ENCODE data around the gene GOLGA1. TPM values are rescaled to one million over a fixed set of nuclear protein-coding genes. Genes with fewer than 3 reads are reported as not detected.

GOLGA1 gene
- total RNA-seq, 1 experiment from 2014 or later = 18.9 TPM

DNA sequence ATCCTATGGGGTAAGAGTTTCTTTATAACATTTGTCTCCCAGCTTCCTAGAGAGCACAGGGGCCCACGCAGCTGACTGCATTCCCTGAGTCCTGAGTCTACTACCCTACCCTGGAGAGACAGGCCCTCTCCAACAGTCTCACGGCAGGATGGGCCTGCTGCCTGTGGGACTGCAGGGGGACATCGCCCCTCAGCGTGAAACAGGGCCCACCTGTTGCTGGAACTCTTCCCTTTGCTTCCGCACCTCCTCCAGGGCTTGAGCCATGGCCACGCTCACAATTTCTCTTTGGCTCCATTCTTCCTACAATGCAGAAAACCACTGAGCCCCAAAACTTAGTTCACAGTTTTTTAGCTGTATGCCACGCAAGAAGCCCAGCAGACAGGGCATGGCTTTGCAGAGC, 50.7 kb downstream of the GOLGA1 start:
- Mint-ChIP-seq H3K36me3 (ENCODE audit: insufficient read depth, unreplicated experiment) (peaks cover 29% of the 10 kb centered on the region), H3K27ac (ENCODE audit: unreplicated experiment) (no peak overlapping the region), H3K27me3 (ENCODE audit: insufficient read depth, unreplicated experiment) (no peaks in the 10 kb centered on the region), H3K4me1 (ENCODE audit: low read depth, unreplicated experiment) (no peaks in the 10 kb centered on the region), H3K9me3 (ENCODE audit: unreplicated experiment) (no peaks in the 10 kb centered on the region), H3K4me3 (ENCODE audit: unreplicated experiment) (no peak overlapping the region)
- ChIA-PET POLR2A (no interaction called here), CTCF (no interaction called here)
- Histone ChIP-seq H3K4me1 (no peaks in the 10 kb centered on the region), H3K4me3 (ENCODE audit: low read depth, low read length) (no peak overlapping the region), H3K27me3 (replicated peaks; ENCODE audit: control insufficient read depth, insufficient read depth, low read length) (no peaks in the 10 kb centered on the region), H3K9me3 (no peaks in the 10 kb centered on the region), H3K36me3 (ENCODE audit: control insufficient read depth, insufficient read depth, low read length) (no peaks in the 10 kb centered on the region)
- TF ChIP-seq, protein P1, sequence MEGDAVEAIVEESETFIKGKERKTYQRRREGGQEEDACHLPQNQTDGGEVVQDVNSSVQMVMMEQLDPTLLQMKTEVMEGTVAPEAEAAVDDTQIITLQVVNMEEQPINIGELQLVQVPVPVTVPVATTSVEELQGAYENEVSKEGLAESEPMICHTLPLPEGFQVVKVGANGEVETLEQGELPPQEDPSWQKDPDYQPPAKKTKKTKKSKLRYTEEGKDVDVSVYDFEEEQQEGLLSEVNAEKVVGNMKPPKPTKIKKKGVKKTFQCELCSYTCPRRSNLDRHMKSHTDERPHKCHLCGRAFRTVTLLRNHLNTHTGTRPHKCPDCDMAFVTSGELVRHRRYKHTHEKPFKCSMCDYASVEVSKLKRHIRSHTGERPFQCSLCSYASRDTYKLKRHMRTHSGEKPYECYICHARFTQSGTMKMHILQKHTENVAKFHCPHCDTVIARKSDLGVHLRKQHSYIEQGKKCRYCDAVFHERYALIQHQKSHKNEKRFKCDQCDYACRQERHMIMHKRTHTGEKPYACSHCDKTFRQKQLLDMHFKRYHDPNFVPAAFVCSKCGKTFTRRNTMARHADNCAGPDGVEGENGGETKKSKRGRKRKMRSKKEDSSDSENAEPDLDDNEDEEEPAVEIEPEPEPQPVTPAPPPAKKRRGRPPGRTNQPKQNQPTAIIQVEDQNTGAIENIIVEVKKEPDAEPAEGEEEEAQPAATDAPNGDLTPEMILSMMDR (IDR thresholded peaks at IDR 0.05; ENCODE audit: insufficient read depth in 1 of 2, low read depth in 1 of 2, low read length in 1 of 2, severe bottlenecking in 1 of 2, unreplicated experiment in 1 of 2) = no peak
- no TSS peak for BruUV-seq (replicated peaks)
- intact Hi-C loops (cut with micrococcal nuclease; ENCODE audit: unreplicated experiment) = no loop called here
- DNase-seq = no peak

DNA sequence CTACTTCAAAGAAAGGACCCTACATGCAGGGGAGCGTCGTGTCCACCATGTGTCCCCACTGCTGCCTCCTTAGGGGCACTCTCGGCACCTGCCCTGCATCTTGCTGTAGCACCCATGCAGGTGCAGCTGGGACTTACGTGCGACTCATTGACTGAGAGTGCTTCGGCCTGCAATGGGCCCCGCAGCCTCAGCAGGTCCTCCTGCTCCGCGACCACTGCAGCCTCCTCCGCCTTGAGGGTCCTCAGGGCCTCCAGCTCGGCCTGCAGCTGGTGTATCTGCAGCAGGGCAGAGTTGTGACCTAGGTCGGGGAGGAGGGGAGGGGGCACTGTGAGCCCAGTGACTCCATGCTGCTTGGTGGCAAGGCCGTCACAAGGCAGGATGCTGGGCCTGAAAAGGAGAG, 51.9 kb downstream of the GOLGA1 start:
- TF ChIP-seq, protein P1 (IDR thresholded peaks at IDR 0.05; ENCODE audit: insufficient read depth in 1 of 2, low read depth in 1 of 2, low read length in 1 of 2, severe bottlenecking in 1 of 2, unreplicated experiment in 1 of 2) = no peak
- Mint-ChIP-seq H3K27me3 (ENCODE audit: insufficient read depth, unreplicated experiment) (no peaks in the 10 kb centered on the region), H3K4me3 (ENCODE audit: unreplicated experiment) (no peak overlapping the region), H3K9me3 (ENCODE audit: unreplicated experiment) (no peaks in the 10 kb centered on the region), H3K27ac (ENCODE audit: unreplicated experiment) (no peak overlapping the region), H3K4me1 (ENCODE audit: low read depth, unreplicated experiment) (no peaks in the 10 kb centered on the region), H3K36me3 (ENCODE audit: insufficient read depth, unreplicated experiment) (peaks cover 32% of the 10 kb centered on the region)
- BruUV-seq (replicated peaks) = no TSS peak
- no peaks in the 10 kb centered on the region for H3K4me1 ChIP-seq
- H3K4me3 ChIP-seq (ENCODE audit: low read depth, low read length) = no peak overlapping the region
- intact Hi-C loops (cut with micrococcal nuclease; ENCODE audit: unreplicated experiment) = no loop called here
- H3K36me3 ChIP-seq (ENCODE audit: control insufficient read depth, insufficient read depth, low read length) = no peaks in the 10 kb centered on the region
- ChIA-PET POLR2A (no interaction called here), CTCF (no interaction called here)
- H3K27me3 ChIP-seq (replicated peaks; ENCODE audit: control insufficient read depth, insufficient read depth, low read length) = no peaks in the 10 kb centered on the region
- DNase-seq = no peak
- H3K9me3 ChIP-seq = no peaks in the 10 kb centered on the region

DNA sequence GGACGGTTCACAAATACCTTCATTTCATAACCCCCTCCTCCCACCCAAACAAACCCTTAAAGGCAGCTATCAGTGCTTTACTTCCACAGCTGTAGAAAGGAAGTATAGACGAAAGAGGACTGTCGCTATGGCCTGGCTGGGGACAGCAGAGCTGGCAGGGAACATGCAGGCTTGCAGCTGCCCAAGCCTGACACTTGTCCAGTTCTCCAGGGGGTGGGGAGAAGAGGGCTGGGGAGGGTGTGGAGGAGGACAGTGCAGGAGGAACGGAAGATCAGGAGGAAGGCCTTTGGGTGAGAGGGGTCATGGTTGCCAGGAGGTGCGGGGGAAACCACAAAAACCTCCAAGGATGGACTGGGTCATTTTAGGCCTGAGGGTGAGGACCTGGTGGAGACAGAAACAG, 53.1 kb downstream of the GOLGA1 start:
- H3K4me3 Mint-ChIP-seq (ENCODE audit: unreplicated experiment) = no peak overlapping the region
- no peaks in the 10 kb centered on the region for H3K27me3 Mint-ChIP-seq (ENCODE audit: insufficient read depth, unreplicated experiment)
- TF ChIP-seq, protein P1 (IDR thresholded peaks at IDR 0.05; ENCODE audit: insufficient read depth in 1 of 2, low read depth in 1 of 2, low read length in 1 of 2, severe bottlenecking in 1 of 2, unreplicated experiment in 1 of 2) = no peak
- H3K36me3 ChIP-seq (ENCODE audit: control insufficient read depth, insufficient read depth, low read length) = no peaks in the 10 kb centered on the region
- no peak for DNase-seq
- no TSS peak for BruUV-seq (replicated peaks)
- no peak overlapping the region for H3K27ac Mint-ChIP-seq (ENCODE audit: unreplicated experiment)
- no peaks in the 10 kb centered on the region for H3K4me1 Mint-ChIP-seq (ENCODE audit: low read depth, unreplicated experiment)
- H3K9me3 ChIP-seq = no peaks in the 10 kb centered on the region
- no peaks in the 10 kb centered on the region for H3K27me3 ChIP-seq (replicated peaks; ENCODE audit: control insufficient read depth, insufficient read depth, low read length)
- intact Hi-C loops (cut with micrococcal nuclease; ENCODE audit: unreplicated experiment) = no loop called here
- ChIA-PET POLR2A (no interaction called here), CTCF (no interaction called here)
- H3K9me3 Mint-ChIP-seq (ENCODE audit: unreplicated experiment) = no peaks in the 10 kb centered on the region
- peaks cover 30% of the 10 kb centered on the region for H3K36me3 Mint-ChIP-seq (ENCODE audit: insufficient read depth, unreplicated experiment)
- H3K4me3 ChIP-seq (ENCODE audit: low read depth, low read length) = no peak overlapping the region
- no peaks in the 10 kb centered on the region for H3K4me1 ChIP-seq

Measured in Caco-2 (cell line).